SK-N-SH treated with all-trans-retinoic acid at 6 μM for 48 hours (cell line): ENCODE measurements around the gene MAPK12.

Experiments used
- ATAC-seq: fragments of 200-7000 bp; cut with Tn5 transposase; 3 replicates; pipeline ENCODE4 v1.9.1; 2020; ENCODE audit warnings: mild to moderate bottlenecking, moderate library complexity
- ARNTL ChIP-seq: fragments of 450-650 bp; formaldehyde crosslinking; IDR thresholded peaks from 2 replicates; pipeline ENCODE4 v1.5.0; 2020; ENCODE audit warnings: low read depth, mild to moderate bottlenecking, moderate library complexity, borderline replicate concordance
- ISL1 ChIP-seq: fragments of 250-450 bp; sonication (Bioruptor Pico); IDR thresholded peaks from 2 replicates; pipeline ENCODE4 v2.1.2; 2022; ENCODE audit warnings: mild to moderate bottlenecking, moderate library complexity
- OSR1 ChIP-seq: fragments of 250-450 bp; sonication (Bioruptor Pico); IDR thresholded peaks from 2 replicates; pipeline ENCODE4 v1.8.0; 2022; ENCODE audit warnings: moderate library complexity, mild to moderate bottlenecking, inconsistent platforms
- SNAI2 ChIP-seq: fragments of 250-450 bp; sonication (Bioruptor Pico); IDR thresholded peaks from 2 replicates; pipeline ENCODE4 v1.5.0; 2020; ENCODE audit warnings: mild to moderate bottlenecking, moderate library complexity
- TCF4 ChIP-seq: fragments of 250-450 bp; sonication (Bioruptor Pico); IDR thresholded peaks from 2 replicates; pipeline ENCODE4 v1.8.0; 2021; ENCODE audit warnings: mild to moderate bottlenecking, moderate library complexity, borderline replicate concordance
- TOX ChIP-seq: fragments of 250-450 bp; sonication (Bioruptor Pico); IDR thresholded peaks from 2 replicates; pipeline ENCODE4 v1.8.0; 2021; ENCODE audit warnings: mild to moderate bottlenecking, moderate library complexity, borderline replicate concordance
- ZC3H10 ChIP-seq: fragments of 250-450 bp; sonication (Bioruptor Pico); IDR thresholded peaks from 2 replicates; pipeline ENCODE4 v1.5.1; 2021; ENCODE audit warnings: mild to moderate bottlenecking, moderate library complexity
- ZFP30 ChIP-seq: fragments of 450-650 bp; formaldehyde crosslinking; IDR thresholded peaks from 2 replicates; pipeline ENCODE4 v1.5.0; 2022; ENCODE audit warnings: mild to moderate bottlenecking, moderate library complexity
- ZNF565 ChIP-seq: fragments of 450-650 bp; formaldehyde crosslinking; conservative IDR thresholded peaks from 2 replicates; pipeline ENCODE4 v1.5.0; 2020; ENCODE audit warnings: low read depth, mild to moderate bottlenecking, moderate library complexity
- ZNF70 ChIP-seq: fragments of 450-650 bp; formaldehyde crosslinking; IDR thresholded peaks from 2 replicates; pipeline ENCODE4 v1.5.0; 2020; ENCODE audit warnings: mild to moderate bottlenecking, moderate library complexity
- ZNF8 ChIP-seq: fragments of 450-650 bp; formaldehyde crosslinking; IDR thresholded peaks from 2 replicates; pipeline ENCODE4 v1.5.0; 2020; ENCODE audit warnings: mild to moderate bottlenecking, moderate library complexity
- TF ChIP-seq, protein P1 (sequence below): fragments of 250-450 bp; sonication (Bioruptor Pico); IDR thresholded peaks from 2 replicates; pipeline ENCODE4 v1.5.1; 2021; ENCODE audit warnings: mild to moderate bottlenecking, moderate library complexity
- TF ChIP-seq, protein P2 (sequence below): fragments of 250-450 bp; sonication (Bioruptor Pico); IDR thresholded peaks from 2 replicates; pipeline ENCODE4 v1.5.0; 2020; ENCODE audit warnings: mild to moderate bottlenecking, moderate library complexity
- TF ChIP-seq, protein P3 (sequence below): fragments of 250-450 bp; sonication (Bioruptor Pico); IDR thresholded peaks from 2 replicates; pipeline ENCODE4 v1.5.1; 2020; ENCODE audit warnings: low read depth, mild to moderate bottlenecking, moderate library complexity
- TF ChIP-seq, protein P4 (sequence below): fragments of 250-450 bp; sonication (Bioruptor Pico); IDR thresholded peaks from 2 replicates; pipeline ENCODE4 v1.8.0; 2021; ENCODE audit warnings: low read depth, mild to moderate bottlenecking, moderate library complexity, borderline replicate concordance

The MAPK12 gene

DNA sequence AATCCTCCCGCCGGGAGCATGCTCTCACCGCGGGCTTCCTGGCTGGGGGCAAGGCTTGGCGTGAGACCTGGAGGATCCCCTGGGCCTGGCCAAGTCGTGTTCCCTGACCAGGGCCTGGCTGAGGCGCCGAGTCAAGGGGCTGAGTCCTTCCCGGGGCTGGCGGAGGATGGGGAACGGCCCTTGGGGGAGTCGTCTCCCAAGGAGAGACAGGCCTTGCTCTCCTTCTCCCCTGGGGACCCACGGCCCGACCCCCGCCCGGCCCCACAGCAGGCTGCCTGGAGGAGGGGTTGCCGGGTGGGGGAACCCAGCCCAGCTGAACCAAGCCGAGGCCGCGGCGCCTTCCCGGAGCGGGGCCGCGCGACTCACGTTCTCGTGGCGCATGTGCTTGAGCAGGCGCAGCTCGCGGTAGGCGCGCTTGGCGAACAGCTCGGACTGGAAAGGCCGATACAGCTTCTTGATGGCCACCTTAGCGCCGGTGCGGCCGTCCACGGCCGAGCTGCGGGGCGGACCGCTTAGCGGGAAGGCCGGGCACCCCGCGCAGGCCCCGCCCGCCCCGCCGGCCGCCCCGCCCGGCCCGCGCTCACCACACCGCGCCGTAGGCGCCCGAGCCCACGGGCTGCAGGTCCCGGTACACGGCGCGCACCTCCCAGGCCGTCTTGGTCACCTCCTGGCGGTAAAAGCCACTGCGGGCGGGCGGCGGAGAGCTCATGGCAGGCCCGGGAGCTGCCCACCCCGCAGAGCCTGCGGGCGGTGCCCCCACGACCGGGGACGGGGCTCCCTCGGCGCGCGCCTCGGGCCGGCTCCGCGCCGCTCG lies 475 bp downstream of the MAPK12 start (continued):
- TF ChIP-seq ZNF565 (no peak), ZFP30 (no peak)

DNA sequence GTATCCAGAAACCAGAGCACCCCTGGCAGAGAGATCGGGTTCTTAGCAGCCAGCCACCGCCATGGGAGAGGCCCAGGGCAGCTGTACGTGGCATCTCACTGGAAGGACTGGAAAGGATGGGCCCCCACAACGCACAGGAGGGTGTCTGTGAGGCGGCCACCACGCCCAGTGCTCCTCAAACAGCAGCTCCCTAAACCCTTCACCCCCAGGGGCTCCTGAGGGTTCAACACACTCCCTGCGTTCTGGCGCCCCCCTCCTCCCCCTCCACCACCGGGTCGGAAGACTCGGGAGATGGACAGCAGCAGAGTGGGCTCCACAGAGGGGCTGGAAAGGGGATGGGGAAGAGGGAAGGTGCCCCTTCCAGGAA lies 1.1 kb downstream of the MAPK12 start:
- TF ChIP-seq ISL1 (CRISPR knock-in tag), result no peak
- TF ChIP-seq ZNF70 (CRISPR knock-in tag), result no peak
- no peak for TF ChIP-seq TCF4 (CRISPR knock-in tag)
- TF ChIP-seq, protein P1, sequence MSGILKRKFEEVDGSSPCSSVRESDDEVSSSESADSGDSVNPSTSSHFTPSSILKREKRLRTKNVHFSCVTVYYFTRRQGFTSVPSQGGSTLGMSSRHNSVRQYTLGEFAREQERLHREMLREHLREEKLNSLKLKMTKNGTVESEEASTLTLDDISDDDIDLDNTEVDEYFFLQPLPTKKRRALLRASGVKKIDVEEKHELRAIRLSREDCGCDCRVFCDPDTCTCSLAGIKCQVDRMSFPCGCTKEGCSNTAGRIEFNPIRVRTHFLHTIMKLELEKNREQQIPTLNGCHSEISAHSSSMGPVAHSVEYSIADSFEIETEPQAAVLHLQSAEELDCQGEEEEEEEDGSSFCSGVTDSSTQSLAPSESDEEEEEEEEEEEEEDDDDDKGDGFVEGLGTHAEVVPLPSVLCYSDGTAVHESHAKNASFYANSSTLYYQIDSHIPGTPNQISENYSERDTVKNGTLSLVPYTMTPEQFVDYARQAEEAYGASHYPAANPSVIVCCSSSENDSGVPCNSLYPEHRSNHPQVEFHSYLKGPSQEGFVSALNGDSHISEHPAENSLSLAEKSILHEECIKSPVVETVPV, result no peak
- TF ChIP-seq, protein P2, sequence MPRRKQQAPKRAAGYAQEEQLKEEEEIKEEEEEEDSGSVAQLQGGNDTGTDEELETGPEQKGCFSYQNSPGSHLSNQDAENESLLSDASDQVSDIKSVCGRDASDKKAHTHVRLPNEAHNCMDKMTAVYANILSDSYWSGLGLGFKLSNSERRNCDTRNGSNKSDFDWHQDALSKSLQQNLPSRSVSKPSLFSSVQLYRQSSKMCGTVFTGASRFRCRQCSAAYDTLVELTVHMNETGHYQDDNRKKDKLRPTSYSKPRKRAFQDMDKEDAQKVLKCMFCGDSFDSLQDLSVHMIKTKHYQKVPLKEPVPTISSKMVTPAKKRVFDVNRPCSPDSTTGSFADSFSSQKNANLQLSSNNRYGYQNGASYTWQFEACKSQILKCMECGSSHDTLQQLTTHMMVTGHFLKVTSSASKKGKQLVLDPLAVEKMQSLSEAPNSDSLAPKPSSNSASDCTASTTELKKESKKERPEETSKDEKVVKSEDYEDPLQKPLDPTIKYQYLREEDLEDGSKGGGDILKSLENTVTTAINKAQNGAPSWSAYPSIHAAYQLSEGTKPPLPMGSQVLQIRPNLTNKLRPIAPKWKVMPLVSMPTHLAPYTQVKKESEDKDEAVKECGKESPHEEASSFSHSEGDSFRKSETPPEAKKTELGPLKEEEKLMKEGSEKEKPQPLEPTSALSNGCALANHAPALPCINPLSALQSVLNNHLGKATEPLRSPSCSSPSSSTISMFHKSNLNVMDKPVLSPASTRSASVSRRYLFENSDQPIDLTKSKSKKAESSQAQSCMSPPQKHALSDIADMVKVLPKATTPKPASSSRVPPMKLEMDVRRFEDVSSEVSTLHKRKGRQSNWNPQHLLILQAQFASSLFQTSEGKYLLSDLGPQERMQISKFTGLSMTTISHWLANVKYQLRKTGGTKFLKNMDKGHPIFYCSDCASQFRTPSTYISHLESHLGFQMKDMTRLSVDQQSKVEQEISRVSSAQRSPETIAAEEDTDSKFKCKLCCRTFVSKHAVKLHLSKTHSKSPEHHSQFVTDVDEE (CRISPR knock-in tag), result no peak
- TF ChIP-seq, protein P3, sequence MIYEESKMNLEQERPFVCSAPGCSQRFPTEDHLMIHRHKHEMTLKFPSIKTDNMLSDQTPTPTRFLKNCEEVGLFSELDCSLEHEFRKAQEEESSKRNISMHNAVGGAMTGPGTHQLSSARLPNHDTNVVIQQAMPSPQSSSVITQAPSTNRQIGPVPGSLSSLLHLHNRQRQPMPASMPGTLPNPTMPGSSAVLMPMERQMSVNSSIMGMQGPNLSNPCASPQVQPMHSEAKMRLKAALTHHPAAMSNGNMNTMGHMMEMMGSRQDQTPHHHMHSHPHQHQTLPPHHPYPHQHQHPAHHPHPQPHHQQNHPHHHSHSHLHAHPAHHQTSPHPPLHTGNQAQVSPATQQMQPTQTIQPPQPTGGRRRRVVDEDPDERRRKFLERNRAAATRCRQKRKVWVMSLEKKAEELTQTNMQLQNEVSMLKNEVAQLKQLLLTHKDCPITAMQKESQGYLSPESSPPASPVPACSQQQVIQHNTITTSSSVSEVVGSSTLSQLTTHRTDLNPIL, result no peak
- no peak for TF ChIP-seq TOX
- TF ChIP-seq OSR1 (CRISPR knock-in tag), result no peak
- no peak for TF ChIP-seq SNAI2 (CRISPR knock-in tag)
- TF ChIP-seq, protein P4, sequence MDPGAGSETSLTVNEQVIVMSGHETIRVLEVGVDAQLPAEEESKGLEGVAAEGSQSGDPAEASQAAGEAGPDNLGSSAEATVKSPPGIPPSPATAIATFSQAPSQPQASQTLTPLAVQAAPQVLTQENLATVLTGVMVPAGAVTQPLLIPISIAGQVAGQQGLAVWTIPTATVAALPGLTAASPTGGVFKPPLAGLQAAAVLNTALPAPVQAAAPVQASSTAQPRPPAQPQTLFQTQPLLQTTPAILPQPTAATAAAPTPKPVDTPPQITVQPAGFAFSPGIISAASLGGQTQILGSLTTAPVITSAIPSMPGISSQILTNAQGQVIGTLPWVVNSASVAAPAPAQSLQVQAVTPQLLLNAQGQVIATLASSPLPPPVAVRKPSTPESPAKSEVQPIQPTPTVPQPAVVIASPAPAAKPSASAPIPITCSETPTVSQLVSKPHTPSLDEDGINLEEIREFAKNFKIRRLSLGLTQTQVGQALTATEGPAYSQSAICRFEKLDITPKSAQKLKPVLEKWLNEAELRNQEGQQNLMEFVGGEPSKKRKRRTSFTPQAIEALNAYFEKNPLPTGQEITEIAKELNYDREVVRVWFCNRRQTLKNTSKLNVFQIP, result no peak
- TF ChIP-seq ZC3H10 (CRISPR knock-in tag), result no peak
- ATAC-seq, result peak; percentile 30

DNA sequence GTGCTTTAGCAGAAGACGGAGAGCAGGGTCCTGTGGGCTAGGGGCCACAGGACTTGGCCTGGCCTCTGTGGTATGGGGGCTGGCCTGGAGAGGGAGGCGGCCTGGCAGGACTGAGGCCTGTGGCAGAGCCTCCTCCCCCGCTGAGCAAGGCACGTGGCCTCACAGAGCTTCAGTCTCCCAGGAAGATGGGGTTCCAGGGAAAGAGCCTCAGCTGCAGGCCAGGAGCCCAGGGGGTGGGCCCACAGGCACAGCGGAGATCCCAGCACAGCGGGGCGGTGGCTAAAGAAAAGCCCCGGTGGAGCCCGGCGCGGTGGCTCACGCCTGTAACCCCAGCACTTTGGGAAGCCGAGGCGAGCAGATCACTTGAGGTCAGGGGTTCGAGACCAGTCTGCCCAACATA lies 2.2 kb downstream of the MAPK12 start:
- no peak for ATAC-seq
- TF ChIP-seq ARNTL (CRISPR knock-in tag), result no peak
- TF ChIP-seq ISL1 (CRISPR knock-in tag), result no peak
- TF ChIP-seq, protein P2 (CRISPR knock-in tag), result no peak

DNA sequence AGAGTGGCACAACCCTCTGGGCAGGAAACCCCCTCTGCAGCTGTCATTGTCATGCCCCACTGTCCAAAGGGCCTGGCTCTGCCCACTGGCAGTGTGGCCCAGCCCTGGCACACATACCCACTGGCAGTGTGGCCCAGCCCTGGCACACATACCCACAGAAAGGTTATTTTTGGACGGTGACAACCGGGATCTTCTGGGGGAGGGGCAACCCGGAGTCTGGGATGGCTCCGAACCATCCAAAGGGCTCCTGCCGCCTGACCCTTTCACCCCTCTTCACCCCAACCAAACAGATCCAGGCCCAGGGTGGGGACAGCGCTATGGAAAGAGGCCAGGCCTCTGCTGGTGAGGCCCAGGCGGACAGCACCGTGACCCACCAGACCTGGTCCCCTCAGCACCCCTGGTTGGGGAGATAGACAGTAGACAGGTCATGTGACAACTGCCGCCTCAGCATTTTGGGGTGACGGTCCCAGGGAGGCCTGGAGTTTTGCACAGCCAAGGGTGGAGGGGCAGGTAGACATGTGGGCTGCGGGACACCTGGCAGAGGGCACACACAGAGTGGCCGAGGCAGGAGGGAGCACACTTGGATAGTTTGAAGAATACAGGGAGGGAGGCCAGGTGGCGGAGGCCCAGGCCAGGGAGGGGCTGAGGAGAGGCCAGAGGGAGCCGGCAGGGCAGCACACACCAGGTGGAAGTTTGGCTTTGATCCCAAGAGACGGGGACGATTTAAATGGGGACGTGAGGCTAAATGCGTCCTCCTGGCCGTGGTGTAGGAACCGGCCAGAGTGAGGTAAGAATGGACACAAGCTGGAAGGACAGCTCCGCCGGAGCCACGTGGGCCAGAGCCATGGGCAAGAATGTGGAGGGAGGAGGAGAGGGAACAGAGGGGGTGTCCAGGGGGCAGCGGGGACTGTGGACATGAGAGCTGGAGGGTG lies 2.9 kb downstream of the MAPK12 start:
- TF ChIP-seq ZNF70 (CRISPR knock-in tag), result no peak
- TF ChIP-seq ZNF565, result no peak
- TF ChIP-seq ZNF8 (CRISPR knock-in tag), result no peak
- TF ChIP-seq ARNTL (CRISPR knock-in tag), result no peak
- TF ChIP-seq, protein P1, result no peak
- no peak for TF ChIP-seq TOX
- no peak for ATAC-seq
